Osteoblast (primary cell): ENCODE results near the gene HBP1. TPM values are rescaled to one million over a fixed set of nuclear protein-coding genes. Genes with fewer than 3 reads are reported as not detected.
A peak's percentile ranks its signal among the peaks of the same experiment; 100 is the strongest.
"Not testable (repeated sequence)": the region's sequence is repeated elsewhere in the genome, so short reads cannot be mapped to it uniquely, and the experiment has no call there.

ENCODE experiments used
- DNase-seq: peaks from one replicate; pipeline ENCODE4 v3.0.0; 2011; ENCODE audit warnings: low spot score, mixed read lengths; ENCODE audit not compliant: insufficient read length; ENCODE audit errors: missing footprints
- H2AFZ ChIP-seq: 2 replicates; pipeline ENCODE4 v1.6.0; 2011; ENCODE audit warnings: mild to moderate bottlenecking, low read length
- H3K27ac ChIP-seq: 2 replicates; pipeline ENCODE4 v1.5.1; 2011; ENCODE audit warnings: mild to moderate bottlenecking, low read depth, low read length, moderate library complexity
- H3K27me3 ChIP-seq: 2 replicates; pipeline ENCODE4 v1.6.0; 2012; ENCODE audit warnings: mild to moderate bottlenecking, control low read depth, inconsistent platforms, low read length, moderate library complexity; ENCODE audit not compliant: insufficient read depth
- H3K36me3 ChIP-seq: 2 replicates; pipeline ENCODE4 v1.5.1; 2011; ENCODE audit warnings: mild to moderate bottlenecking, low read length, control low read depth, moderate library complexity; ENCODE audit not compliant: insufficient read depth
- H3K4me1 ChIP-seq: 2 replicates; pipeline ENCODE4 v1.5.1; 2011; ENCODE audit warnings: mild to moderate bottlenecking, low read length, control low read depth, moderate library complexity; ENCODE audit not compliant: insufficient read depth
- H3K4me2 ChIP-seq: 2 replicates; pipeline ENCODE4 v1.6.0; 2011; ENCODE audit warnings: mild to moderate bottlenecking, low read length; ENCODE audit not compliant: insufficient read depth
- H3K4me3 ChIP-seq: fragments of 200-600 bp; sonication (generic); 3 replicates; pipeline ENCODE4 v1.5.1; 2012; ENCODE audit warnings: mild to moderate bottlenecking, low read length, inconsistent platforms; ENCODE audit not compliant: insufficient read depth
- H3K79me2 ChIP-seq: 2 replicates; pipeline ENCODE4 v1.6.0; 2012; ENCODE audit warnings: mild to moderate bottlenecking, low read length, control low read depth, inconsistent platforms; ENCODE audit not compliant: insufficient read depth
- H3K9me3 ChIP-seq: 2 replicates; pipeline ENCODE4 v1.5.1; 2011; ENCODE audit warnings: low read depth, low read length, control low read depth
- H4K20me1 ChIP-seq: 2 replicates; pipeline ENCODE4 v1.6.0; 2012; ENCODE audit warnings: mild to moderate bottlenecking, low read length, control low read depth; ENCODE audit not compliant: insufficient read depth
- total RNA-seq: library from RNA; depleted of rRNA; stranded (reverse); fragments of >200 nt; gene quantifications from 2 replicates; pipeline ENCODE4 v1.2.3, GENCODE V29; 2012
- TF ChIP-seq, protein P1 (sequence below): IDR thresholded peaks from 2 replicates; pipeline ENCODE4 v1.5.1; 2011; ENCODE audit warnings: mild to moderate bottlenecking, low read depth, low read length, moderate library complexity; ENCODE audit errors: extremely low read depth

Gene HBP1
- total RNA-seq, 1 donor: 175 TPM

DNA sequence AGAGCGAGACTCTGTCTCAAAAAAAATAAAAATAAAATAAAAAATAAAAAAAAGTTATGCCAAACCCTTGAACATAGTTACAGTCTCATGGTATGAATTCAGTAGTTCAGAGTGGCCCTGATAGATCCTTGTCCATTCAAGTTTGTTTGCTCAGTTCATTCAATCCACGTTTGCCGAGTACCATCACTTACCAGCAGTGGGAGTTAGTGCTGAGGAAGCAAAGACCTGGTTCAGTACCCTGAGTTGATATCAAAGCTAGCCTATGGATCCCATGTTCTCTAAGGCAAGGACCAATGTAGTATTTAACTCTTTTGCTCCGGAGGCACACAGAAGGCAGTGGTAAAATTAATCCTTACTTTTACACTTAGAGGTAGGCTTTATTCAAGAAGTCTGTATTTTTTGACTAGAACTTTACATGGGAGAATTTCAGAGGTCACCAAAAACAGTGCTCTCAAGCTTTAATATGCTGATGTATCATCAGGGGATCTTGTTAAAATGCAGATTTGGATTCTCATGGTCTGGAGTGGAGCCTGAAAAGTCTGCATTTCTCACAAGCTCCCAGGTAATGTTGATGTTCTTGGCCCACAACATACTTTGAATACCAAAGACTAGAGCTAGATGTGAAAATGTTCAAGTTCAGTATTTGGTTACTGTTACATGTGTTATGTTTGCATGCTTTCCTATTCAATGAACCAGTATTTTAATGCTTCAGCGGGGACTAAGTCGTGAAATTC is 38.1 kb upstream of the HBP1 start:
- TF ChIP-seq, protein P1, sequence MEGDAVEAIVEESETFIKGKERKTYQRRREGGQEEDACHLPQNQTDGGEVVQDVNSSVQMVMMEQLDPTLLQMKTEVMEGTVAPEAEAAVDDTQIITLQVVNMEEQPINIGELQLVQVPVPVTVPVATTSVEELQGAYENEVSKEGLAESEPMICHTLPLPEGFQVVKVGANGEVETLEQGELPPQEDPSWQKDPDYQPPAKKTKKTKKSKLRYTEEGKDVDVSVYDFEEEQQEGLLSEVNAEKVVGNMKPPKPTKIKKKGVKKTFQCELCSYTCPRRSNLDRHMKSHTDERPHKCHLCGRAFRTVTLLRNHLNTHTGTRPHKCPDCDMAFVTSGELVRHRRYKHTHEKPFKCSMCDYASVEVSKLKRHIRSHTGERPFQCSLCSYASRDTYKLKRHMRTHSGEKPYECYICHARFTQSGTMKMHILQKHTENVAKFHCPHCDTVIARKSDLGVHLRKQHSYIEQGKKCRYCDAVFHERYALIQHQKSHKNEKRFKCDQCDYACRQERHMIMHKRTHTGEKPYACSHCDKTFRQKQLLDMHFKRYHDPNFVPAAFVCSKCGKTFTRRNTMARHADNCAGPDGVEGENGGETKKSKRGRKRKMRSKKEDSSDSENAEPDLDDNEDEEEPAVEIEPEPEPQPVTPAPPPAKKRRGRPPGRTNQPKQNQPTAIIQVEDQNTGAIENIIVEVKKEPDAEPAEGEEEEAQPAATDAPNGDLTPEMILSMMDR: no peak
- H3K27ac ChIP-seq: no peak overlapping the region
- H3K27me3 ChIP-seq: no peaks in the 10 kb centered on the region
- no peaks in the 10 kb centered on the region for H3K79me2 ChIP-seq
- no peak overlapping the region for H2AFZ ChIP-seq
- no peak for DNase-seq
- H3K4me1 ChIP-seq: no peaks in the 10 kb centered on the region
- H3K9me3 ChIP-seq: no peaks in the 10 kb centered on the region
- H3K36me3 ChIP-seq: no peaks in the 10 kb centered on the region
- no peaks in the 10 kb centered on the region for H4K20me1 ChIP-seq
- H3K4me2 ChIP-seq: no peak overlapping the region
- no peak overlapping the region for H3K4me3 ChIP-seq

DNA sequence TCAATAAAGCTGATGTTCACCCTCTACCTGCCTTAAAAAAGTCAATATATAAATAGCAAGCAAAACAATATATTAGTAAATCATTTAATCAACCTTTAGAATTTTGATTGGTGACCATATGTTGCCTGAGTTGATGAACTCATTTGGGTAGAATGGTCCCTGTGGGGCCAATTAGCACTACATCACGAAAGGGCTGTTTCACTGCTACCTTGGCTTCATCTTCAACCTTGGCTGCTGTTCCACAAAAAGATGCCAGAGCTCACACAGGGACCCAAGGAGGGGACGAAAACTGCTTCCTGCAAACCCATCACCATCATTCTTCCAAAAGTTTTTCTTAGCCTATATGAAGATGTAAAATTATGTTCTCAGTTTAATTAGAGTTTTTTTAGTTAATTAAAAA is 35.4 kb upstream of the HBP1 start:
- Histone ChIP-seq H3K4me2 (no peak overlapping the region), H4K20me1 (no peaks in the 10 kb centered on the region), H3K4me1 (no peaks in the 10 kb centered on the region), H3K4me3 (no peak overlapping the region), H3K79me2 (no peaks in the 10 kb centered on the region), H3K27me3 (no peaks in the 10 kb centered on the region), H2AFZ (no peak overlapping the region), H3K36me3 (no peaks in the 10 kb centered on the region), H3K9me3 (no peaks in the 10 kb centered on the region), H3K27ac (no peak overlapping the region)
- TF ChIP-seq, protein P1: no peak
- DNase-seq: no peak

DNA sequence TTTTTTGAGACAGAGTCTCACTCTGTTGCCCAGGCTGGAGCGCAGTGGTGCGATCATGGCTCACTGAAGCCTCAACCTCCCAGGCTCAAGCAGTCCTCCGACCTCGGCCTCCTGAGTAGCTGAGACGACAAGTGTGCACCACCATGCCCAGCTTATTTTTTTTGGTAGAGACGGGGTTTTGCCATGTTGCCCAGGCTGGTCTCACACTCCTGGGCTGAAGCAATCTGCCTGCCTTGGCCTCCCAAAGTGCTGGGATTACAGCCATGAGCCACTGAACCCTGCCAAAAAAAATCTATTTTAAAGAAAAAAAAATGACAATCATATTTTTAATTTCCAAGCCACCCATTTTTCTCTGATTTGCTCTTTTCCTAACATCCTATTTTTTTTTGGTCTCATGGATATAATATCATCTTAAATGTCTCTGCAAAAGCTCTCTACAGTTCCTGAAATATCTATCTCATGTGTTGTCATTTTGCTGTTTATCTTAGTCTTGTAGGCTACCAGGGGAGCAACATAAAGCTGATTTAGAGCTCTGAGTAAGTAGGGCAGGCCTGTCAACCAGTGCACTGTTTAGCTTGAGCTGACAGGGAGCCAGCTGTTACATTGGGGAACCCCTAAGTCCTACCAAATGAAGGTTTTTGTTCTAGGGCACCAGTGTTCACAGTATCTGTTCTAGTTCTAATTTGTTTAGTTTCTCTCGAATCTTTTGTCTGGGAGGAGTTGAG is 29.9 kb upstream of the HBP1 start:
- no peak overlapping the region for H3K27ac ChIP-seq
- no peaks in the 10 kb centered on the region for H3K4me1 ChIP-seq
- no peak overlapping the region for H3K4me3 ChIP-seq
- DNase-seq: peak; percentile 15
- no peaks in the 10 kb centered on the region for H3K9me3 ChIP-seq
- no peaks in the 10 kb centered on the region for H3K36me3 ChIP-seq
- no peaks in the 10 kb centered on the region for H3K79me2 ChIP-seq
- H4K20me1 ChIP-seq: no peaks in the 10 kb centered on the region
- no peak overlapping the region for H2AFZ ChIP-seq
- no peaks in the 10 kb centered on the region for H3K27me3 ChIP-seq
- TF ChIP-seq, protein P1: no peak
- H3K4me2 ChIP-seq: no peak overlapping the region

DNA sequence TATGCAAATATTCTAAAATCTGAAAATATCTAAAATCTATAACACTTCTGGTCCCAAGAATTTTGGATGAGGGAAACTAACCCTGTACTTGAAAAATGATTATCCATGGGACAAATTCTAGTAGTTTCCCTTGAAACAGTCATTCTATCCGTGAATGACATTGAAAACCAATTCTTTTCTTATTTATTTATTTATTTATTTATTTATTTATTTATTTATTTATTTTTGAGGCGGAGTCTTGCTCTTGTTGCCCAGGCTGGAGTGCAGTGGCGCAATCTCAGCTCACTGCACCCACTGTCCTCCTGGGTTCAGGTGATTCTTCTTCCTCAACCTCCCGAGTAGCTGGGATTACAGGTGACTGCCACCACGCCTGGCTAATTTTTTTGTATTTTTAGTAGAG is 24.9 kb upstream of the HBP1 start:
- H4K20me1 ChIP-seq, DNase-seq, H3K4me1 ChIP-seq, H2AFZ ChIP-seq, H3K27ac ChIP-seq, H3K27me3 ChIP-seq, H3K36me3 ChIP-seq, H3K9me3 ChIP-seq, H3K4me3 ChIP-seq, H3K79me2 ChIP-seq, H3K4me2 ChIP-seq: not testable (repeated sequence)
